Measurements from ENCODE around the gene KRTAP20-1.

KRTAP20-1 gene, protein sequence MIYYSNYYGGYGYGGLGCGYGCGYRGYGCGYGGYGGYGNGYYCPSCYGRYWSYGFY

DNA sequence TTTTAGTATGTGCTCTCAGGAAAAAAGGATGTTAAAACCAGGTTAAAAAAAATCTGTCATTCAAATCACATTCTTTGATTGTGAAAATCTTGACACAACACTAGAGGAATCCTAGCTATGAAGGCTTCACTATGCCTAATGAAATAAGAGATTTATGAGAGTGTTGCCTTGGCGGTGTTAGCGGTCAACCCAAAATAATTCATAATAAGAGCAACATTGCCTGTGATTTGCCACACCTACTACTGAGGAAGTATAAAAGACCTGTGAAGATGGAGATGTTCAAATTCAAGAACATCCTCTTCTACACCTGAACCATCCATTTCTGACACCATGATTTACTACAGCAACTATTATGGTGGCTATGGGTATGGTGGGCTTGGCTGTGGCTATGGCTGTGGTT is at the start of gene KRTAP20-1:
KRTAP20-1 (plus strand) TSS at position 301 of the 400 bp plus-strand sequence; CDS start at position 331, 30 bp downstream.
- no peak for DNase-seq

DNA sequence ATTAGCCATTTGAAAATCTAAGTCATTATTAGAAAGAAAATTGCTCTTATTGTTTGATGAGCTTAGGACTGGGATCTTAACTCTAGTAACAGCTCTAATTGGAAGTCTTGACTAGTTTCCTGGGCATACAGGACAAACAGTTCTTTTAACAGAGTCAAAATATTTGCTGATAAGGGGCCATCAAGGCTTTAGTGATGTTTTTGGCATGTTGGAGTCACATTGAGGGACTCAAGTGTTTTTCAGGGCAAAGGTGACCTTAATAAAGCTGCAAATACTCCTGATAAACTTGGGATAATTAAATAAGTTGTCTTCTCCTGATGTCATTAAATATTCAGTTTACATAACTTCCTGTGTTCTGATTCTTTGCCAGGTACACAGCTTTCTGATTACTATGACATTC is 48.6 kb upstream of the KRTAP20-1 start:
- DNase-seq: no peak

DNA sequence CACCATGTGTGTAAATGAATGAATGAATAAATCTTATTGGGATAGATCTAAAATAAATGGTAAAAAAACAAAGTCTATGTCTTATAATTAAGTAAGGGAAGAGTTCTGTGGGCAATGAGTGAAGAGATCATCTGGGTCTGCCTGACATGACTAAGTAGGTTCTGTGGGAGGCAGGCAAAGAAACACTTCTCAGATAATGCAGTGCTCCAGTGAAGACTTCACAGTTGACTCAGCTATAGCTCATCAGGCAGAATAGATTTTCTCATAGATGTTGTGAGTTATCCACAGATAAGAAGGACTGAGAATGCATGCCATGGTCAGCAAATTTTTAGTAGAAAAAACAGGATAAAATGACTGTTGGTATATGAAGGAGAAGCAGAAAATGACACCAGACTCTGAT is 38.5 kb upstream of the KRTAP20-1 start:
- DNase-seq: no peak

DNA sequence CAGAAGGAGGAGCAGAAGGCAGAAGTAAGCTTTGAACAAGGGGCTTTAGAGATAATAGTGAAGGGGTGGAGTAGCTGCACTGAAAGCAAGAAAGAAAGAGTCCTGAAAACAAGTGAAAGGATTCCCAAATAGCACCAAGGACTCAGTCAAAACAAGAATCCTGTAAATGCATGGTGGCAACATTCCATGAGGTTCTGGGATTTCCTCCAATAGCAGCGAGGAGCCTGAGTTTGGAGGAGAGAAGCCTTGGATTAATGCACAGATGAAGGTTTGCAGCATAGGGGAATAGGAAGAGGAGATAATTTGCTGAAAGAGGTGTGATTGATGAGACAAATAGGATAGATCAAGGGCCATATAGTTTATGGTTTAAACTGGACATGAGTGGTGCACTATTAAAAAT is 36.9 kb upstream of the KRTAP20-1 start:
- DNase-seq: peak; percentile 13

DNA sequence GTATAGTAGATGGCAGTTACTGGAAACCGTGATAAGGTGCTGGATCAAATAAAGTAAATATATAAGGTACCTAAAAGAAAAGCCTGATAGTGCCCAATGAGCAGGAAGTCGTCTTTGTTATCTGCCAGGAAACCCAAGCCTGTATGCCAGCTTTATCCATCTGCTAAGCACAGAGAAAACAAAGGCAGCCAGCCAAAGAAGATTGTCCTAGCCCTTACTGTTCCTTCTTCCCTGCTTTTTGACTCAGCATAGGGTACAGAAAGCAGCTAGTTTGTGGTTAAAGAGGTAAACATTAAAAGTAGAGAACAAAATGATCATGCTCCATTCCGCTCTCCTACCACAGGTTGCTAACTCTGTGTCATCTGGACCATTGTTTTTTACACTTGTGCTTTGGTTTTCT is 36.1 kb upstream of the KRTAP20-1 start:
- DNase-seq: peak; percentile 62

DNA sequence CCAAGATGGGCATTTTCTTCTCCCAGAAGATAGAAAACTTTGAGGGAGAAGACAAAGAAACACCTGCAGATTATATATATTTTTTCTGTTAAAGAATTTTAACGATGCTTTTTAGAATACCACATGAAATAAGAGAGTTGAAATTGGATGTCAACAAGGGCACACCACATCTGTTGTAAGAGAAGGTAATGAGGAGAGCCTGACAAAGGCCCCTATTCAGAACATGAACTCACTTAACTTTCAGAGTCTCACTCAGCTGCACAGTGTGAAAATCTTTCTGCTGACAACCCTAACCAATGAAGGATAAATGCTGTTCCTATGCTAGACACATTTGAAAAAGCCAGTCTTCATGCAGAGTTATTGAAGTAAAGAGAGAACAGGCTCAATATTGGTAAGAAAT is 33.4 kb upstream of the KRTAP20-1 start:
- DNase-seq: no peak

DNA sequence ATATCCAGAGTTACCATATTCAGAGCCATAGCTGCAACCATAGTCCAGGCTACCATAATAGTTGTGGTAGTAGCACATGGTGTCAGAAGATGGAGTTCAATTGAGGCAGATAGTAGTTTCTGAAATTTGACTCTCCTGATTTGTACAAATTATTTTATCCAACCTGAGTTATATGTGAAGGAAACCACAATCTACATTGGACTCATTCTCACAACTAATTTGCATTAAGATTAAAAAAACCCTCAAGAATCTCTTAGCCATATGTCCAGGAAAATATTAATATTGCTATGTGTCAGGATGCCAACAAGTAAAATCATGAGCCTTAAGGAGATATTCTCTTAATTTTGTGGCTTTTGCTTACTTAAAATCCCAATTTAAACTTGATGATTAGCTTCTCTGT is 25.9 kb upstream of the KRTAP20-1 start, which contains the start of gene KRTAP22-2:
KRTAP22-2 (minus strand) TSS at position 101 of the 400 bp plus-strand sequence.
- DNase-seq: no peak

DNA sequence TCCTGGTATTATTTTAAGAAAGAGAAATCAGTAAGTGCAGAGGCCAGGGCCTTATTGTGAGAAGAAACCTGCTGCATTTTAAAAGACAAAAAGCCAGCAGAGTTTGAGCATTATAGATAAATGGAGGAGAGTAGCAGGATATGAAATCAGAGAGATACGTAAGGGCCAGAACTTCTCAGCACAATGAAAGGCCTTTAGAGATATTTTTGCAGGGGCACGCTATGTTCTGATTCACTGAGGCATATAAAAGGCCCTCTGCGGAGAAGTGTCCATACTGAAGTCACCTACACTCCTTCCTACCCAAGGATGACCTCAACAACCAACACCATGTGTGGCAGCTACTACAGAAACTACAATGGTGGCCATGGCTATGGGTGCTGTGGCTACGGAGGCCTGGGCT is 24.1 kb upstream of the KRTAP20-1 start, which contains the start of gene KRTAP6-3:
KRTAP6-3 (plus strand) TSS at position 301 of the 400 bp plus-strand sequence; CDS start at position 307, 6 bp downstream.
- no peak for DNase-seq

DNA sequence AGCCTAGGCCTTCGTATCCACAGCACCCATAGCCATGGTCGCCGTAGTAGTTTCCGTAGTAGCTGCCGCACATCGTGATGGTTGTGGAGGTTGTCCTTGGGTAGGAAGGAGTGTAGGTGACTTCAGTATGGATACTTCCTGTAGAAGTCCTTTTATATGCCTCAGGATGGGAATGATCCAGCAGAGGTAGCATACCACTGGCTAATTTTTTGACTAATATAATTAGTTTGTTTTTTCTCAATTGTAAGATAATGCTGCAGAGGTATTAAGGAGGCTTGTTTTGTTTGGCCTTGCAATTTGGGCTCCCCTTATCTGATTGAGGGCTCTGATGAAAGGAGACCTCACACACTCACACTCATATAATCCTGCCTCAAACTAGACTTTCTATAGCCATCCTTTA is 17.4 kb upstream of the KRTAP20-1 start, which contains the start of gene KRTAP6-2:
KRTAP6-2 (minus strand) TSS at position 101 of the 400 bp plus-strand sequence; CDS start at position 73, 28 bp downstream.
- no peak for DNase-seq

DNA sequence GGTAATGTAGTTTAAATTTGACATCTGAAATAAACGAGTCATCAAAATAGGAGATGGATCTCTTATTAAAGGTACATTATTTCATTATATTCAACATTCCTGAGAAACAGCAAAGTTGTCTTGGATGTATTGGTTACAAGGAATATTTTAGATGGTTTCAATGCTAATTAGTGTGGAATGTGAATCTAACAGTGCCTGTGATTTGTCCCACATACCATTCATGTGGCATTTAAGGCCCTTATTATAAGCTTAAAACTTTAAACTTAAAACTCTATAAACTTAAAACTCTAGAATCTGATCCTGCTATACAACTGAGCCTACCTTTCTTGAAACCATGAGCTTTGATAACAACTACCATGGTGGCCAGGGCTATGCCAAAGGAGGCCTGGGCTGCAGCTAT is 15.4 kb upstream of the KRTAP20-1 start, which contains the start of gene KRTAP22-1:
KRTAP22-1 (plus strand) TSS at position 301 of the 400 bp plus-strand sequence.
- DNase-seq: no peak

DNA sequence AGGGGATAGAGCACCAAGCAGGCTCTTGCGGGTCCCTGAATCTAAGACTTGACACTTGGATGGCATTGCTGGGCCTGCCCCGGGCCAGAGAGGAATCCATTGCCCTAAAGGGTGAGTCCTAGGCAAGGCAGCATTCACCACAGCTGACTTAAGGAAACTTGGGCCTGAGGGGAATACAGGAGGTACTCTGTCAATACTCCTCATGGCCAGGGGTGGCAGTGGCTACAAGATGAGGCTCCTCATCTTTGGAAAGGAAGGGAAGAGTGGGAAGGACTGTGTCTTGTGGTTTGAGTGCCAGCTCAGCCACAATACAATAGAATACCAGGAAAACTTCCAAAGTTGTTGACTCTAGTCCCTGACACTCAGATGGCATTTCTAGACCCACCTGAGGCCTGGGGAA is 10.3 kb upstream of the KRTAP20-1 start:
- DNase-seq: no peak

DNA sequence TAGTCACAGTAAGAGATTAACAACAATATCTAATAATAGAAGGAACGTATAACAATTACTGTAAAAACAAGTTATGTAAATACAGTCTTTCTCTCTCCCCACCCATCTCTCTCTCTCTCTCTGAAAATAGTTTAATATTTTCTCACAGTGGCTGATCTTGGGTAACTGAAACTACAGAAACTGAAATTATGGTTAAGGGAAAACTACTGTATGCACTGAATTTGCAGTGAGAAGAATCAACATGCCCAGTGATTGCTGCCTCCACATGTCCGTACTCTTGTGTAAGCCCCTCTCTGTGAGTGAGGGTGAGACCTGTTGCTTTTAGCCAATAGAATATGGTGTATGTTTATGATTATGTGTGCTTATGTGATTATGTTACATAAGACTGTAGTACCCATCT is 4.1 kb upstream of the KRTAP20-1 start:
- DNase-seq: no peak

DNA sequence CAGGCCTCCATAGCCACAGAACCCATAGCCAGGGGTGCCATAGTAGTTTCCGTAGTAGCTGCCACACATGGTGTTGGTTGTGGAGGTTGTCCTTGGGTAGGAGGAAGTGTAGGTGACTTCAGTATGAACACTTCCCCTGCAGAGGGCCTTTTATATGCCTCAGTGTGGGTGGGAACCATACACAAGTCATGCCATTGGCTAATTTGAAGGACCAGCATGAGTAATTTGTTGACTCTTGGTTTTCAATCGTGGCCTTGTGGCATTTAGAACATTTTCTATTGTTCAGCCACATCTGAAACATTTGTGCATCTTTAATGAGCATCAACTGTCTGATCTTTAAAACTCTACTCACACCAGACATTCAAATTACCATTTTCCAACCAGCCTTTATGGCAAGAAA is 2.4 kb upstream of the KRTAP20-1 start, which contains the start of gene KRTAP6-1:
KRTAP6-1 (minus strand) TSS at position 95 of the 400 bp plus-strand sequence; CDS start at position 69, 26 bp downstream.
- DNase-seq: no peak

DNA sequence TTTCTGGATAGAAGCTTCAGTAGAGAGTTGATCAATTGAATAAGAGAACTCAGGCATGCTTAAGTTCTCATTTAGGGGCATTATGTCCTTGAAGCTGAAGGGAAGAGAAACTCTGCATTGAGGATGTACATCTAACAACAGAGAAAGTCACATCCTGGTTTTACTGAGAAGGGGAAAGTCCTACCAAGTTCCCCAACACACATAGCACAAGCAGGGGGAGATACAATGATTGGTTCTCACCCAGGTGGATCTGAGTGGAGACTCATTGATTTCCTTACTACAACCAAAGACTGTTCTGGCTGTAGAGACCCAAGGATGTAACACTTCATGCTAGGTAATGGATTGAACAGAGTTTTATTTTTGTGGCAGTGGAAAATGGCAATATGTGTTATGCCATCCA is 1.0 kb upstream of the KRTAP20-1 start:
- no peak for DNase-seq

DNA sequence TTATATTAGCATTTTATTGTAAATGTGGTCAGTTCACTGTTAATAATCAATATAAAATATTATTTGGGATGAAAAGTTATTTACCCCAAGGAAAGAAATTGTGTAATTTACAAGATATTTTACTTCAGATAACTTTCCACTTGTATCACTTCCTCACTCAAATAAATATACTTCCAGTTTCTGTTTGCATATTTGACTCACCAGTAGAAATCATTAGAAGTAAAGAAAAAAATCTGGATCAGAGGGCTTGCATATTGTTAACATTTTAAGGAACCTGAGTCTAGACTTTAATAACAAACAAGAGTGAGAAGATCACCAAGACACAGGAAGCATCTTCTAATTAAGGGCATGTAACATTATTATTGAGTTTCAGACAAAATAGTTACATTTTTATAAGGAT is 3.9 kb downstream of the KRTAP20-1 start:
- no peak for DNase-seq

DNA sequence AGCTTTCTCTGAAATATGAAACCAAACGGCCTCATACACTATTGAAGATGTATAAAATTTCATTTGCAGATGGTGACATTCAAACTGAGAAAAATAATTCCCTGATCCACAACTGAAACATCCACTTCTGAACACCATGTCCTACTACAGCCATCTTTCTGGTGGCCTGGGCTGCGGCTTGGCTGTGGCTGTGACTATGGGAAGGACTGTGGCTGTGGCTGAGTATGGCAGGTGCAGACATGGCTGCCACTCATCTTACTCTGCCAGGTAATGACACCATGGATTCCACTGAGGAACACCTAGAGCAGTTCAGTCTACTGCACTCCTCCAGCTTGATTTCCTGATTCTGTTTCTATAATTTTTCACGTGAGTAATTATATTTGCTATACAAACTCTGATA is 4.3 kb downstream of the KRTAP20-1 start, which contains the start of gene KRTAP20-4:
KRTAP20-4 (plus strand) TSS at position 106 of the 400 bp plus-strand sequence.
- no peak for DNase-seq

DNA sequence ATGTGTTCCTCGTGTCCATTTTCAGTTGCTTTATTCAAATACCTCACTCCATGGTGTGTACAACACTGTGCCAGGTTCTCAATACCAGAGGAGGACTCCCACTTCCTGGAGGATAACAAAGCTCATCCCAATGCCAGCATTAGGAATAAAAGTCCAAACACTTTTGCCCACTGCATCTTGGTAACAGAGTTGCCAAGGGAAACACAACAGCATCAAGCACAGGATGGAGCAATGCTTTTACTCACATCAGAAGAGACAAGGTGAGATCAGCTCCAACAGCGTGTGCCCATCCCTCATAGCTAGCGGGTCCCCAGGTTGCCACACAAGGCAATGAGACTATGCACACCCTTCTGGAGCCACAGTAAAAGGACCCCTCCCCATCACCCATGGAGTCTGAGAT is 7.1 kb downstream of the KRTAP20-1 start:
- DNase-seq: no peak

DNA sequence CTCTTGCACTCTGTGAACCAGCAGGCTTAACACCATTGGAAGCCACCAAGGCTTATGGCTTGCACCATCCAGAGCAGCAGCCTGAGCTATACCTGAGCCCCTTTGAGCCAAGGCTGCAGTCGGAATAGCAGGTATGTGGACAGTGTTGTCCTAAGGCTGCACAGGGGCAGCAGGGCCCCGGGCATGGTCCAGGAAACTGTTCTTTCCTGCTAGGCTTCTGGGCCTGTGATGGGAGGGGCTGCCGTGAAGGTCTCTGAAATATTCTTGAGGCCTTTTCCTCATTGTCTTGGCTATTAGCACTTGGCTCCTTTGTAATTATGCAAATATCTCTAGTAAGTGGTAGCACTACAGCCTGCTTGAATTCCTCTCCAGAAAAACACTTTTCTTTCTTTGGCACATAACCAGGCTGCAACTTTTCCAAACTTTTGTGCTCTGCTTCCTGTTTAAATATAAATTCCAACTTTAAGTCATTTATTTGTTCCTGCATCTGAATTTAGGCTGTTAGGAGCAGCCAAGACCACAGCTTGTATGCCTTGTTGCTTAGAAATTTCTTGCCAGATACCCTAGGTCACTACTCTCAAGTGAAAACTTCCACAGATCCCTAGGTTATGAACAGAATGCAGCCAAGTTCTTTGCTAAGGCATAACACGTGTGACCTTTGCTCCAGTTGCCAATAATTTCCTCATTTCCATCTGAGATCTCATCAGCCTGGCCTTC is 9.4 kb downstream of the KRTAP20-1 start:
- DNase-seq: no peak

DNA sequence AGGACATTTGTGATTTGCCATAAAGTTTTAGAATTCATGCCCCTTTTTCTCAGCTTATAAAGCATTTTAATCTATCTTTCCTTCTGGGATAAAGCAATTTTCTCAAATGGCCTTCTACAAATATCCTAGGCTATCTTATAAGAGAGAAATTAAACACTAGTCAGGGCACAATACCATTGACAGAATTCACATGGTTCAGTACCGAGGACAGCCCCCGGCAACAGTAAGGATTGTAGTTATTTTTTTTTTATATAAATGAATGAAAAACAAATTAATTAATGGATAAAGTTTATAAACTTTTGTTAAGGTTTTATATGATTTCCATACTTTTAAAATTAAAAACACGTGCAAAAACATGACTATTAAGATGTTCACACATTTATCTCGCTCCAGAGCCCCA is 11.9 kb downstream of the KRTAP20-1 start:
- no peak for DNase-seq

DNA sequence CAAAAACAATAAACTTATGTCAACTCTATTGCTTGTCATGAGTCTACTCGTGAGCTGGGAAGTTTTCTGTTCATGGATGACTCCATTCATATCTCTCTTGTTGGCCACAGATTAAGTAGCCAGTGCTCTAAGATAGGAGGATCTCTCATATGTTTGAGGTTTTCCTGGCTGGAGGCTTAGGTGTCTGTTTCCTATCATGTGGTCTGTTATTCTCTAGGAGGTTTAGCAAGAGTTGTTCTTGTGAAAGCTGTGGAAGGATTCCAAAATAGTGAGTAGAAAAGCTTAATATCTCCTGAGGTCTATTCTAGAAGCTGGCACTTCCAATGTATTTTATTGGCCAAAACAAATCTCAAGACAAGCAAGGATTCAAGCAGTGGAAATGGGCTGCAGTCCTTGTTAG is 13.0 kb downstream of the KRTAP20-1 start:
- no peak for DNase-seq

DNA sequence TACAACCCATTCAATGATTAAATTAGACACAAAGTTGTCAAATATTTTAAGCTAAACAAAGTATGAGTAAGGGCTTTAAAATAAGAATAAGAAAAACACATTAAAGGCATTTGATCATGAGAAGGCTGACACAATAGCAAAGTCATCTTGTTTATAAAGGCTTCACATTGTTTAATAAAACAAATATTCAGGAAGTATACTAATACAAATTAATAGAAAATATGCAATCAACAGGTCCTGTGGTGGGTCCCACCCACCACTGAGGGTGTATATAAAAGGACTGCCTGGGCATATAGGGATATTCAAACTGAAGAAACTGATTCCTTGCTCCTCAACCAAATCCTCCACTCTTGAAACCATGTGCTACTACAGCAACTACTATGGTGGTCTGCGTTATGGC is 18.7 kb downstream of the KRTAP20-1 start, which contains the start of gene KRTAP20-2:
KRTAP20-2 (plus strand) TSS at position 301 of the 400 bp plus-strand sequence; CDS start at position 359, 58 bp downstream.
- DNase-seq: no peak

DNA sequence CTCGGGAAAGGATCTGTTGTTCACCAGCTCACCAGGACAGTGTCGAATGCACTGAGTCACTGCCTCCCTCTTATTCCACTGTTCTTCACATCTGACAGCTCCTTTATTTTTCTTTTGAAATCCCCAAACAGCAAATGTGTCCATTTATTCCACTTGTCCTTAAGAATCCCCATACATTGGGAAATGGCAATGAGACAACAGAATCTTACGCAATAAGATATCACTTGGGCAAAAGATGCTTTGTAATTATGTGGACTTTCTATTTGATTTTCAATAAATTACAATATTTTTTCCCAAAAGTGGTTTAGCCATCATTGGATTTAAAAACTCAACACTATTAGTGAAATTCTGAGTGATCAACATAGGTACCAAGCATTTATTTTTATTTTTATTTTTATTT is 22.5 kb downstream of the KRTAP20-1 start:
- DNase-seq: no peak

DNA sequence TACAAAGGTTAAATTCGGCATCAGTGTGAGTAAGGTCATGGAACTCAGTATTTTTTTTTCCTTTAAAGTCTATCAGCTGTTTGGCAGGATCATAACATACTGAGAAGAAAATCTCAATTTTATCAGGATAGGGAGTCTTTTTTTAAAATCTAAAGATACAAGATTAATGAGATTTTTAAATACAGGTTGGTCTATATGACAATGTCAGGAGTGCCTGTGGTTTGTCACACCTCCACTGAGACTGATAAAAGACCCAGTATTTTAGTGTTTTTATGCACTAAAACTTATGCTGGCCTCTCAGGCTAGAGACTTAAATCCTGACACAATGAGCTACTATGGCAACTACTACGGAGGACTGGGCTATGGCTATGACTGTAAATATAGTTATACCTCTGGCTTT is 26.3 kb downstream of the KRTAP20-1 start, which contains the start of gene KRTAP20-3:
KRTAP20-3 (plus strand) TSS at position 301 of the 400 bp plus-strand sequence.
- no peak for DNase-seq

DNA sequence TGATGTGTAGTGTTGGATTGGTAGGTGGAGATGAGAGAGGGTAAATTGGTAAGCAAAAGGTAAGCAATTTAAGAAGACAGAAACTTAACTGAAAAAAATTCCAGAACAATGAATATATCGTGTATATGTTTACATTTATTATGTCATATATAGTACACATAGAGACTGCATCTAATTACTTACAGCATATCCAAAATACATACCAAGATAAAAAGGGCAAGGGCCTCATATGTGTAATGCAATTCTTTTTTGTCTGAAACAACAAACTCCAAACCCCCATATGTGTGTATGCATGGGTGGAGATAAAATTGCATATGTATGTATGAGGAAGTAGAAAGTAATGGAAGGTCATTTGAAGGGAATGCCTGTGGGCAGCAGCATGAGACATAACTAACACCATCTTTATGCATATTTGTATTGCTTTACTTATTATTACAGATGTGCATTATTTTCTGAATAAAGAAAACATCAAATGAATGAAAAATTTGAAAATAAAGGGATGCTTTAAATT is 30.7 kb downstream of the KRTAP20-1 start:
- DNase-seq: no peak

All from NCI-H446 treated with DMSO at 0.1 percent for 48 hours (cell line).